ENCODE data around the gene MRPL27.
A peak's percentile ranks its signal among the peaks of the same experiment; 100 is the strongest.

The MRPL27 gene

GRCh38 chr17:50359998-50360461 lies 13.0 kb downstream of the MRPL27 start:
- no peak for DNase-seq

GRCh38 chr17:50359005-50359699 lies 13.8 kb downstream of the MRPL27 start:
- DNase-seq, result no peak

- no peak for DNase-seq
Observed at GRCh38 chr17:50358177-50358576, 14.8 kb downstream of the MRPL27 start.

- no peak for DNase-seq
Observed at GRCh38 chr17:50356892-50357510, 16.0 kb downstream of the MRPL27 start.

- DNase-seq, result no peak
Observed at GRCh38 chr17:50356418-50356817, 16.6 kb downstream of the MRPL27 start.

- DNase-seq, result no peak
Observed at GRCh38 chr17:50355701-50356341, 17.2 kb downstream of the MRPL27 start.

- no peak for DNase-seq
Observed at GRCh38 chr17:50355336-50355700, 17.7 kb downstream of the MRPL27 start.

- DNase-seq, result no peak
Observed at GRCh38 chr17:50354776-50355175, 18.2 kb downstream of the MRPL27 start.

- no peak for DNase-seq
Observed at GRCh38 chr17:50354198-50354597, 18.8 kb downstream of the MRPL27 start.

- no peak for DNase-seq
Observed at GRCh38 chr17:50353600-50354195, 19.3 kb downstream of the MRPL27 start.

GRCh38 chr17:50352693-50353599 lies 20.0 kb downstream of the MRPL27 start:
- DNase-seq, result no peak

- DNase-seq, result no peak
Observed at GRCh38 chr17:50352072-50352692, 20.8 kb downstream of the MRPL27 start.

GRCh38 chr17:50350733-50351132 lies 22.3 kb downstream of the MRPL27 start:
- DNase-seq, result no peak

GRCh38 chr17:50349243-50349600 lies 23.8 kb downstream of the MRPL27 start:
- DNase-seq, result no peak

GRCh38 chr17:50348522-50349242 lies 24.3 kb downstream of the MRPL27 start:
- DNase-seq, result no peak

GRCh38 chr17:50347894-50348291 lies 25.1 kb downstream of the MRPL27 start:
- DNase-seq, result no peak

GRCh38 chr17:50347117-50347893 lies 25.7 kb downstream of the MRPL27 start:
- DNase-seq, result no peak

- no peak for DNase-seq
Observed at GRCh38 chr17:50346313-50347116, 26.5 kb downstream of the MRPL27 start.

GRCh38 chr17:50345432-50346312 lies 27.3 kb downstream of the MRPL27 start, which contains the start of gene XYLT2:
Gene XYLT2, plus strand, starts transcription at chr17:50346126. Its CDS starts 15 bp downstream, at chr17:50346141.
- peak; percentile 91 to 93 for DNase-seq
